ENCODE data around the gene PRELP. TPM values are rescaled to one million over a fixed set of nuclear protein-coding genes. Genes with fewer than 3 reads are reported as not detected.

PRELP gene
- total RNA-seq, 1 experiment from 2014 or later = not detected

DNA sequence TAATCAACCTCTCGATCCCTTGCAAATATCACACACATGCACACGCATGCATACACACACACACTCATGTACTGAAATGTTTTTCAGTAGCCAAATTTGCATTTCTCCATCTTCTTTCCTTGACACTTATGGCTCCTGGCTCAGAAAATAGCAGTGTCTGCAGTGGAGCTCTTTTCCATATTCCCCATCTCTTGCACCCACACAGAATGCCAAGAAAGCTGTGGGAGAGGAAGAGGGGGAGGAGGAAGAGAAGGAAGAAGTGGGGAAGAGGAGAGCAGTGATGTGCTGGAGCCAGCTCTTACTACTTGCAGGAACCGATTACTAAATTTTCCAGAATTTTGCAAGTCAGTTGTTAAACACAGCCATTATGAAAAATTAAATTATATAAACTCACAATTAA lies 28.2 kb downstream of the PRELP start:
- Histone ChIP-seq H3F3A (ENCODE audit: low read length, unreplicated experiment) (no peaks in the 10 kb centered on the region), H3K4me3 (ENCODE audit: low read length) (no peak overlapping the region), H2AFZ (ENCODE audit: low read length) (no peak overlapping the region), H3K9me3 (ENCODE audit: low read length) (no peaks in the 10 kb centered on the region), H3K9me2 (replicated peaks; ENCODE audit: low read length) (no peaks in the 10 kb centered on the region), H3K27me3 (ENCODE audit: low read length) (no peaks in the 10 kb centered on the region), H3K36me3 (ENCODE audit: low read depth, low read length) (no peaks in the 10 kb centered on the region), H3K4me1 (ENCODE audit: insufficient read depth, low read length) (peaks cover 12% of the 10 kb centered on the region; the same call in 1 of the 2 replicates), H3K9ac (ENCODE audit: low read length) (no peak overlapping the region), H3K27ac (ENCODE audit: low read length) (no peak overlapping the region), H3K4me2 (ENCODE audit: low read length) (no peak overlapping the region), H4K20me1 (ENCODE audit: low read length) (no peaks in the 10 kb centered on the region), H3K79me2 (ENCODE audit: low read length) (no peaks in the 10 kb centered on the region)
- intact Hi-C loops (cut with micrococcal nuclease) = loop anchor here (1.0 to 2.0 kb wide), 4 partner anchors 103 to 198 kb away; no protein-coding TSS in a partner anchor
- TF ChIP-seq CTCF (conservative IDR thresholded peaks at IDR 0.05; ENCODE audit: low read depth, low read length) (no peak), EZH2 (IDR thresholded peaks at IDR 0.05; ENCODE audit: low read length, unreplicated experiment) (no peak), EZH2phosphoT487 (IDR thresholded peaks at IDR 0.05; ENCODE audit: borderline replicate concordance, low read length) (no peak)
- CTCF ChIA-PET = interaction anchor here (0.5 to 1.8 kb wide), 15 partner anchors 23 to 273 kb away, joined by 3 to 22 read pairs (median 3); no protein-coding TSS in a partner anchor
- ATAC-seq (no peak), DNase-seq (no peak)
- POLR2A ChIA-PET (ENCODE audit: unreplicated experiment) = interaction anchor here (0.7 kb wide), 1 partner anchor 112 kb away, joined by 3 read pairs; no protein-coding TSS in a partner anchor
- no TSS peak for BruUV-seq (replicated peaks)

- Histone ChIP-seq H3K4me2 (ENCODE audit: low read length) (peak overlapping the region; percentile 49), H3F3A (ENCODE audit: low read length, unreplicated experiment) (no peaks in the 10 kb centered on the region), H3K9me2 (replicated peaks; ENCODE audit: low read length) (no peaks in the 10 kb centered on the region), H3K36me3 (ENCODE audit: low read depth, low read length) (no peaks in the 10 kb centered on the region), H3K79me2 (ENCODE audit: low read length) (no peaks in the 10 kb centered on the region), H3K27ac (ENCODE audit: low read length) (no peak overlapping the region), H3K27me3 (ENCODE audit: low read length) (no peaks in the 10 kb centered on the region), H3K4me3 (ENCODE audit: low read length) (peak overlapping the region; percentile 14; the same call in 1 of the 2 replicates), H3K9ac (ENCODE audit: low read length) (no peak overlapping the region), H3K9me3 (ENCODE audit: low read length) (no peaks in the 10 kb centered on the region), H4K20me1 (ENCODE audit: low read length) (no peaks in the 10 kb centered on the region), H2AFZ (ENCODE audit: low read length) (peak overlapping the region; percentile 42; the same call in 1 of the 2 replicates), H3K4me1 (ENCODE audit: insufficient read depth, low read length) (peaks cover 20% of the 10 kb centered on the region; the same call in 1 of the 2 replicates)
- ChIA-PET CTCF (interaction anchor here (0.5 to 1.8 kb wide), 17 partner anchors 8 to 272 kb away, joined by 3 to 22 read pairs (median 4); no protein-coding TSS in a partner anchor), POLR2A (ENCODE audit: unreplicated experiment) (interaction anchor here (0.7 kb wide), 1 partner anchor 111 kb away, joined by 3 read pairs; no protein-coding TSS in a partner anchor)
- ATAC-seq (peak; percentile 91), DNase-seq (peak; percentile 94)
- no TSS peak for BruUV-seq (replicated peaks)
- peak; percentile 96 for TF ChIP-seq CTCF (conservative IDR thresholded peaks at IDR 0.05; ENCODE audit: low read depth, low read length)
- TF ChIP-seq EZH2 (IDR thresholded peaks at IDR 0.05; ENCODE audit: low read length, unreplicated experiment) = no peak
- intact Hi-C loops (cut with micrococcal nuclease) = loop anchor here (1.0 to 2.0 kb wide), 4 partner anchors 102 to 198 kb away; no protein-coding TSS in a partner anchor
Measured at GRCh38 chr1:203504400-203505250, 29.0 kb downstream of the PRELP start.
